ENCODE data around the gene VMP1.
"Not testable (repeated sequence)": the region's sequence is repeated elsewhere in the genome, so short reads cannot be mapped to it uniquely, and the experiment has no call there.

DNA sequence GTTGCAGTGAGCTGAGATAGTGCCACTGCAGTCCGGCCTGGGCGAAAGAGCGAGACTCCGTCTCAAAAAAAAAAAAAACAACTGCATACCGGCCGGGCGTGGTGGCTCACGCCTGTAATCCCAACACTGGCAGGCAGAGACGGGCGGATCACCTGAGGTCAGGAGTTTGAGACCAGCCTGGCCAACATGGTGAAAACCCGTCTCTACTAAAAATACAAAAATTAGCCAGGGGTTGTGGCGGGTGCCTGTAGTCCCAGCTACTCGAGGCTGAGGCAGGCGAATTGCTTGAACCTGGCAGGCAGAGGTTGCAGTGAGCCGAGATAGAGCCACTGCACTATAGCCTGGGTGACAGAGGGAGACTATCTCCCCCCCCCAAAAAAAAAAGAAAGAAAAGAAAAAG is 142.9 kb downstream of the VMP1 start:
- not testable (repeated sequence) for TF ChIP-seq RAD21 (IDR thresholded peaks at IDR 0.05); TAF1 (conservative IDR thresholded peaks at IDR 0.05); YY1 (IDR thresholded peaks at IDR 0.05); SP1 (IDR thresholded peaks at IDR 0.05); EGR1 (IDR thresholded peaks at IDR 0.05; ENCODE audit: low read depth in 2 of 2); HNF4G (IDR thresholded peaks at IDR 0.05); FOXA1 (IDR thresholded peaks at IDR 0.05); GABPA (IDR thresholded peaks at IDR 0.05 in 1 of 2, conservative IDR thresholded peaks at IDR 0.05 in 1 of 2); RXRA (IDR thresholded peaks at IDR 0.05)
- TF ChIP-seq, protein P1, sequence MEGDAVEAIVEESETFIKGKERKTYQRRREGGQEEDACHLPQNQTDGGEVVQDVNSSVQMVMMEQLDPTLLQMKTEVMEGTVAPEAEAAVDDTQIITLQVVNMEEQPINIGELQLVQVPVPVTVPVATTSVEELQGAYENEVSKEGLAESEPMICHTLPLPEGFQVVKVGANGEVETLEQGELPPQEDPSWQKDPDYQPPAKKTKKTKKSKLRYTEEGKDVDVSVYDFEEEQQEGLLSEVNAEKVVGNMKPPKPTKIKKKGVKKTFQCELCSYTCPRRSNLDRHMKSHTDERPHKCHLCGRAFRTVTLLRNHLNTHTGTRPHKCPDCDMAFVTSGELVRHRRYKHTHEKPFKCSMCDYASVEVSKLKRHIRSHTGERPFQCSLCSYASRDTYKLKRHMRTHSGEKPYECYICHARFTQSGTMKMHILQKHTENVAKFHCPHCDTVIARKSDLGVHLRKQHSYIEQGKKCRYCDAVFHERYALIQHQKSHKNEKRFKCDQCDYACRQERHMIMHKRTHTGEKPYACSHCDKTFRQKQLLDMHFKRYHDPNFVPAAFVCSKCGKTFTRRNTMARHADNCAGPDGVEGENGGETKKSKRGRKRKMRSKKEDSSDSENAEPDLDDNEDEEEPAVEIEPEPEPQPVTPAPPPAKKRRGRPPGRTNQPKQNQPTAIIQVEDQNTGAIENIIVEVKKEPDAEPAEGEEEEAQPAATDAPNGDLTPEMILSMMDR (IDR thresholded peaks at IDR 0.05; ENCODE audit: low read depth, low read length, missing input control): not testable (repeated sequence)
- TF ChIP-seq, protein P2, sequence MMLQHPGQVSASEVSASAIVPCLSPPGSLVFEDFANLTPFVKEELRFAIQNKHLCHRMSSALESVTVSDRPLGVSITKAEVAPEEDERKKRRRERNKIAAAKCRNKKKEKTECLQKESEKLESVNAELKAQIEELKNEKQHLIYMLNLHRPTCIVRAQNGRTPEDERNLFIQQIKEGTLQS (IDR thresholded peaks at IDR 0.05): not testable (repeated sequence)
- TF ChIP-seq, protein P3, sequence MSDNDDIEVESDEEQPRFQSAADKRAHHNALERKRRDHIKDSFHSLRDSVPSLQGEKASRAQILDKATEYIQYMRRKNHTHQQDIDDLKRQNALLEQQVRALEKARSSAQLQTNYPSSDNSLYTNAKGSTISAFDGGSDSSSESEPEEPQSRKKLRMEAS (IDR thresholded peaks at IDR 0.05): not testable (repeated sequence)
- TF ChIP-seq, protein P4, sequence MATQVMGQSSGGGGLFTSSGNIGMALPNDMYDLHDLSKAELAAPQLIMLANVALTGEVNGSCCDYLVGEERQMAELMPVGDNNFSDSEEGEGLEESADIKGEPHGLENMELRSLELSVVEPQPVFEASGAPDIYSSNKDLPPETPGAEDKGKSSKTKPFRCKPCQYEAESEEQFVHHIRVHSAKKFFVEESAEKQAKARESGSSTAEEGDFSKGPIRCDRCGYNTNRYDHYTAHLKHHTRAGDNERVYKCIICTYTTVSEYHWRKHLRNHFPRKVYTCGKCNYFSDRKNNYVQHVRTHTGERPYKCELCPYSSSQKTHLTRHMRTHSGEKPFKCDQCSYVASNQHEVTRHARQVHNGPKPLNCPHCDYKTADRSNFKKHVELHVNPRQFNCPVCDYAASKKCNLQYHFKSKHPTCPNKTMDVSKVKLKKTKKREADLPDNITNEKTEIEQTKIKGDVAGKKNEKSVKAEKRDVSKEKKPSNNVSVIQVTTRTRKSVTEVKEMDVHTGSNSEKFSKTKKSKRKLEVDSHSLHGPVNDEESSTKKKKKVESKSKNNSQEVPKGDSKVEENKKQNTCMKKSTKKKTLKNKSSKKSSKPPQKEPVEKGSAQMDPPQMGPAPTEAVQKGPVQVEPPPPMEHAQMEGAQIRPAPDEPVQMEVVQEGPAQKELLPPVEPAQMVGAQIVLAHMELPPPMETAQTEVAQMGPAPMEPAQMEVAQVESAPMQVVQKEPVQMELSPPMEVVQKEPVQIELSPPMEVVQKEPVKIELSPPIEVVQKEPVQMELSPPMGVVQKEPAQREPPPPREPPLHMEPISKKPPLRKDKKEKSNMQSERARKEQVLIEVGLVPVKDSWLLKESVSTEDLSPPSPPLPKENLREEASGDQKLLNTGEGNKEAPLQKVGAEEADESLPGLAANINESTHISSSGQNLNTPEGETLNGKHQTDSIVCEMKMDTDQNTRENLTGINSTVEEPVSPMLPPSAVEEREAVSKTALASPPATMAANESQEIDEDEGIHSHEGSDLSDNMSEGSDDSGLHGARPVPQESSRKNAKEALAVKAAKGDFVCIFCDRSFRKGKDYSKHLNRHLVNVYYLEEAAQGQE (IDR thresholded peaks at IDR 0.05): not testable (repeated sequence)

Data from liver (tissue), 3 donors.